Measurements from ENCODE around the gene PCNX2. TPM values are rescaled to one million over a fixed set of nuclear protein-coding genes. Genes with fewer than 3 reads are reported as not detected.

The PCNX2 gene
- total RNA-seq, 2 experiments from 2014 or later: 11.5 to 12.2 TPM

- DNase-seq: no peak
- H3K27ac Mint-ChIP-seq: no peak overlapping the region
- H3K4me1 Mint-ChIP-seq (ENCODE audit: low read depth): no peaks in the 10 kb centered on the region
- H3K9me3 Mint-ChIP-seq: no peaks in the 10 kb centered on the region
- no peaks in the 10 kb centered on the region for H3K27me3 Mint-ChIP-seq (ENCODE audit: low read depth)
- intact Hi-C loops (cut with micrococcal nuclease): no loop called here
- no peak overlapping the region for H3K4me3 Mint-ChIP-seq
- peaks cover 29% of the 10 kb centered on the region for H3K36me3 Mint-ChIP-seq (ENCODE audit: low read depth)
- CTCF ChIA-PET: no interaction called here
These were observed 43.1 kb downstream of the PCNX2 start for GRCh38 chr1:233252441-233252840.

GRCh38 chr1:233251201-233251720, 44.3 kb downstream of the PCNX2 start:
- H3K36me3 Mint-ChIP-seq (ENCODE audit: low read depth): peaks cover 24% of the 10 kb centered on the region

GRCh38 chr1:233248014-233248413, 47.5 kb downstream of the PCNX2 start:
- Mint-ChIP-seq H3K4me1 (ENCODE audit: low read depth) (no peaks in the 10 kb centered on the region), H3K9me3 (no peaks in the 10 kb centered on the region), H3K27ac (no peak overlapping the region), H3K27me3 (ENCODE audit: low read depth) (no peaks in the 10 kb centered on the region), H3K36me3 (ENCODE audit: low read depth) (peaks cover 26% of the 10 kb centered on the region), H3K4me3 (no peak overlapping the region)
- no peak for DNase-seq
- intact Hi-C loops (cut with micrococcal nuclease): loop anchor here (10.0 kb wide), 1 partner anchor 1383 kb away; no protein-coding TSS in a partner anchor
- CTCF ChIA-PET: no interaction called here

More at GRCh38 chr1:233251201-233251720, 44.3 kb downstream of the PCNX2 start:
- DNase-seq: no peak
- Mint-ChIP-seq H3K9me3 (no peaks in the 10 kb centered on the region), H3K27me3 (ENCODE audit: low read depth) (no peaks in the 10 kb centered on the region), H3K4me3 (no peak overlapping the region), H3K27ac (no peak overlapping the region), H3K4me1 (ENCODE audit: low read depth) (no peaks in the 10 kb centered on the region)
- intact Hi-C loops (cut with micrococcal nuclease): no loop called here
- CTCF ChIA-PET: no interaction called here

- no peak for DNase-seq
- no peak overlapping the region for H3K4me3 Mint-ChIP-seq
- H3K27ac Mint-ChIP-seq: no peak overlapping the region
- peaks cover 26% of the 10 kb centered on the region for H3K36me3 Mint-ChIP-seq (ENCODE audit: low read depth)
- H3K4me1 Mint-ChIP-seq (ENCODE audit: low read depth): no peaks in the 10 kb centered on the region
- intact Hi-C loops (cut with micrococcal nuclease): loop anchor here (10.0 kb wide), 1 partner anchor 1382 kb away; no protein-coding TSS in a partner anchor
- no peaks in the 10 kb centered on the region for H3K27me3 Mint-ChIP-seq (ENCODE audit: low read depth)
- no peaks in the 10 kb centered on the region for H3K9me3 Mint-ChIP-seq
- CTCF ChIA-PET: no interaction called here
These were observed 48.6 kb downstream of the PCNX2 start for GRCh38 chr1:233246965-233247364.

- Mint-ChIP-seq H3K36me3 (ENCODE audit: low read depth) (peaks cover 22% of the 10 kb centered on the region), H3K4me1 (ENCODE audit: low read depth) (no peaks in the 10 kb centered on the region), H3K27ac (no peak overlapping the region), H3K27me3 (ENCODE audit: low read depth) (no peaks in the 10 kb centered on the region), H3K4me3 (no peak overlapping the region), H3K9me3 (no peaks in the 10 kb centered on the region)
- CTCF ChIA-PET: interaction anchor here (0.6 kb wide), 1 partner anchor 13 kb away, joined by 3 read pairs; no protein-coding TSS in a partner anchor
- DNase-seq: no peak
- intact Hi-C loops (cut with micrococcal nuclease): loop anchor here (10.0 kb wide), 1 partner anchor 1380 kb away; no protein-coding TSS in a partner anchor
These were observed 50.2 kb downstream of the PCNX2 start for GRCh38 chr1:233245191-233245765.

- Mint-ChIP-seq H3K36me3 (ENCODE audit: low read depth) (peaks cover 12% of the 10 kb centered on the region), H3K9me3 (no peaks in the 10 kb centered on the region), H3K27ac (no peak overlapping the region), H3K27me3 (ENCODE audit: low read depth) (no peaks in the 10 kb centered on the region), H3K4me3 (no peak overlapping the region), H3K4me1 (ENCODE audit: low read depth) (no peaks in the 10 kb centered on the region)
- no peak for DNase-seq
- intact Hi-C loops (cut with micrococcal nuclease): loop anchor here (10.0 kb wide), 1 partner anchor 1379 kb away; no protein-coding TSS in a partner anchor
- CTCF ChIA-PET: interaction anchor here (0.6 kb wide), 1 partner anchor 74 kb away, joined by 3 read pairs; no protein-coding TSS in a partner anchor
These were observed 51.3 kb downstream of the PCNX2 start for GRCh38 chr1:233244183-233244582.

- CTCF ChIA-PET: no interaction called here
These were observed 52.6 kb downstream of the PCNX2 start for GRCh38 chr1:233242827-233243483.

GRCh38 chr1:233241759-233242158, 53.8 kb downstream of the PCNX2 start:
- H3K9me3 Mint-ChIP-seq: no peaks in the 10 kb centered on the region
- H3K4me1 Mint-ChIP-seq (ENCODE audit: low read depth): no peaks in the 10 kb centered on the region
- peaks cover 7% of the 10 kb centered on the region for H3K36me3 Mint-ChIP-seq (ENCODE audit: low read depth)
- no peak for DNase-seq
- H3K4me3 Mint-ChIP-seq: no peak overlapping the region
- no peaks in the 10 kb centered on the region for H3K27me3 Mint-ChIP-seq (ENCODE audit: low read depth)
- intact Hi-C loops (cut with micrococcal nuclease): loop anchor here (1.0 to 10.0 kb wide), 2 partner anchors 606 to 1377 kb away; no protein-coding TSS in a partner anchor
- no peak overlapping the region for H3K27ac Mint-ChIP-seq
- CTCF ChIA-PET: interaction anchor here (0.9 kb wide), 1 partner anchor 605 kb away, joined by 3 read pairs; no protein-coding TSS in a partner anchor

More at GRCh38 chr1:233242827-233243483, 52.6 kb downstream of the PCNX2 start:
- Mint-ChIP-seq H3K9me3 (no peaks in the 10 kb centered on the region), H3K4me3 (no peak overlapping the region), H3K36me3 (ENCODE audit: low read depth) (peaks cover 8% of the 10 kb centered on the region), H3K4me1 (ENCODE audit: low read depth) (no peaks in the 10 kb centered on the region), H3K27me3 (ENCODE audit: low read depth) (no peaks in the 10 kb centered on the region), H3K27ac (no peak overlapping the region)
- intact Hi-C loops (cut with micrococcal nuclease): loop anchor here (10.0 kb wide), 1 partner anchor 1378 kb away; no protein-coding TSS in a partner anchor
- DNase-seq: no peak

GRCh38 chr1:233240829-233241682, 54.5 kb downstream of the PCNX2 start:
- Mint-ChIP-seq H3K4me3 (no peak overlapping the region), H3K27ac (no peak overlapping the region), H3K27me3 (ENCODE audit: low read depth) (no peaks in the 10 kb centered on the region), H3K4me1 (ENCODE audit: low read depth) (no peaks in the 10 kb centered on the region), H3K9me3 (no peaks in the 10 kb centered on the region), H3K36me3 (ENCODE audit: low read depth) (peaks cover 10% of the 10 kb centered on the region)
- CTCF ChIA-PET: interaction anchor here (0.8 kb wide), 1 partner anchor 10 kb away, joined by 3 read pairs; no protein-coding TSS in a partner anchor
- DNase-seq: peak; percentile 28
- intact Hi-C loops (cut with micrococcal nuclease): loop anchor here (1.0 to 10.0 kb wide), 2 partner anchors 606 to 1376 kb away; no protein-coding TSS in a partner anchor

GRCh38 chr1:233240371-233240770, 55.2 kb downstream of the PCNX2 start:
- CTCF ChIA-PET: interaction anchor here (0.8 kb wide), 1 partner anchor 10 kb away, joined by 3 read pairs; no protein-coding TSS in a partner anchor
- peaks cover 13% of the 10 kb centered on the region for H3K36me3 Mint-ChIP-seq (ENCODE audit: low read depth)
- no peaks in the 10 kb centered on the region for H3K4me1 Mint-ChIP-seq (ENCODE audit: low read depth)
- H3K27ac Mint-ChIP-seq: no peak overlapping the region
- H3K4me3 Mint-ChIP-seq: no peak overlapping the region
- H3K27me3 Mint-ChIP-seq (ENCODE audit: low read depth): no peaks in the 10 kb centered on the region
- no peak for DNase-seq
- intact Hi-C loops (cut with micrococcal nuclease): loop anchor here (10.0 kb wide), 1 partner anchor 1376 kb away; no protein-coding TSS in a partner anchor
- H3K9me3 Mint-ChIP-seq: no peaks in the 10 kb centered on the region

- intact Hi-C loops (cut with micrococcal nuclease): no loop called here
- CTCF ChIA-PET: no interaction called here
- no peak overlapping the region for H3K27ac Mint-ChIP-seq
- H3K4me3 Mint-ChIP-seq: no peak overlapping the region
- H3K4me1 Mint-ChIP-seq (ENCODE audit: low read depth): no peaks in the 10 kb centered on the region
- no peaks in the 10 kb centered on the region for H3K27me3 Mint-ChIP-seq (ENCODE audit: low read depth)
- peaks cover 11% of the 10 kb centered on the region for H3K36me3 Mint-ChIP-seq (ENCODE audit: low read depth)
- no peaks in the 10 kb centered on the region for H3K9me3 Mint-ChIP-seq
- no peak for DNase-seq
These were observed 56.6 kb downstream of the PCNX2 start for GRCh38 chr1:233238884-233239431.

Measured in activated naive CD4-positive, alpha-beta T cell treated with anti-CD3 and anti-CD28 coated beads for 36 hours (primary cell).